Body of pancreas (tissue), 4 donors: ENCODE measurements around the gene ANP32D. TPM values are rescaled to one million over a fixed set of nuclear protein-coding genes. Genes with fewer than 3 reads are reported as not detected.
"Not testable (repeated sequence)": the region's sequence is repeated elsewhere in the genome, so short reads cannot be mapped to it uniquely, and the experiment has no call there.

Experiments used
- ATAC-seq: fragments of 150-250 bp; one replicate; pipeline ENCODE4 v1.9.1; 2016
- DNase-seq, 4 donors: peaks; one replicate each; pipeline ENCODE4 v3.0.0-alpha.2; 2019
- H3K27ac ChIP-seq, 4 donors: fragments of 200-600 bp; sonication (generic); 1 replicate in 3 of 4; 2 replicates in 1 of 4; pipeline versions ENCODE4 v1.5.1 to v1.6.1; 2016 to 2019; ENCODE audit warnings: mild to moderate bottlenecking in 1 of 4, mixed read lengths in 1 of 4, moderate library complexity in 1 of 4
- H3K27me3 ChIP-seq, 2 donors: fragments of 200-600 bp; sonication (generic); one replicate each; pipeline ENCODE4 v1.6.0; 2016; ENCODE audit warnings: mild to moderate bottlenecking in 1 of 2
- H3K36me3 ChIP-seq, 2 donors: fragments of 200-600 bp; sonication (generic); replicated peaks in 1 of 2; 2 replicates each; pipeline ENCODE4 v1.5.1; 2016; ENCODE audit warnings: low read depth in 2 of 2; ENCODE audit not compliant: insufficient read depth in 1 of 2
- H3K4me1 ChIP-seq: fragments of 200-600 bp; sonication (generic); one replicate; pipeline ENCODE4 v1.6.0; 2016
- H3K4me3 ChIP-seq, 2 donors: fragments of 200-600 bp; sonication (generic); 1 replicate in 1 of 2; 2 replicates in 1 of 2; pipeline ENCODE4 v1.5.1; 2016 to 2019
- H3K9me3 ChIP-seq, 3 donors: fragments of 200-600 bp; sonication (generic); 1 replicate in 2 of 3; 2 replicates in 1 of 3; pipeline ENCODE4 v1.5.1; 2016
- CTCF ChIP-seq, 7 experiments: fragments of 450-650 bp in 4 of 7; fragments of 200-600 bp in 3 of 7; sonication (generic) in 3 of 7; IDR thresholded peaks; one replicate each; pipeline ENCODE4 v1.5.1; 2016 to 2019; ENCODE audit warnings: antibody characterized with exemption in 7 of 7
- POLR2A ChIP-seq, 3 donors: fragments of 450-650 bp; IDR thresholded peaks; one replicate each; pipeline ENCODE4 v1.6.1; 2016; ENCODE audit warnings: antibody characterized with exemption in 3 of 3, mild to moderate bottlenecking in 2 of 3
- WGBS, 2 donors: methylation state at CpG; one replicate each; pipeline ENCODE4 v1.1.5; 2017; 5-methylcytosine and 5-hydroxymethylcytosine counted together
- intact Hi-C: fragments of 100-400 bp; cut with DNase I; formaldehyde crosslinking; loops from one replicate; pipeline ENCODE4 v1.15.1; 2023
- total RNA-seq, 2 donors: library from RNA; depleted of rRNA; stranded (reverse); fragments of >200 nt; gene quantifications; one replicate each; pipeline ENCODE4 v1.1.0, GENCODE V29; 2016

The ANP32D gene
- total RNA-seq, 2 donors from 2014 or later: not detected

- TF ChIP-seq CTCF (IDR thresholded peaks at IDR 0.05): no peak
- TF ChIP-seq POLR2A (IDR thresholded peaks at IDR 0.05): no peak
Measured at GRCh38 chr12:48442179-48442847, 30.0 kb upstream of the ANP32D start.

GRCh38 chr12:48445538-48445937 lies 26.8 kb upstream of the ANP32D start:
- intact Hi-C loops: no loop called here
- Histone ChIP-seq H3K4me1 (no peaks in the 10 kb centered on the region), H3K9me3 (no peaks in the 10 kb centered on the region), H3K36me3 (no peaks in the 10 kb centered on the region), H3K4me3 (no peak overlapping the region), H3K27me3 (no peaks in the 10 kb centered on the region), H3K27ac (no peak overlapping the region)
- ATAC-seq (no peak), DNase-seq (no peak)
- TF ChIP-seq CTCF (IDR thresholded peaks at IDR 0.05) (no peak), POLR2A (IDR thresholded peaks at IDR 0.05) (no peak)
- 64 to 84% methylated on average over 3 of the region's 3 CpGs for WGBS, 2 donors

More at GRCh38 chr12:48442179-48442847, 30.0 kb upstream of the ANP32D start:
- no peak for DNase-seq
- Histone ChIP-seq H3K4me3 (no peak overlapping the region), H3K27ac (no peak overlapping the region), H3K27me3 (no peaks in the 10 kb centered on the region), H3K4me1 (no peaks in the 10 kb centered on the region), H3K36me3 (no peaks in the 10 kb centered on the region), H3K9me3 (no peaks in the 10 kb centered on the region)
- ATAC-seq: no peak
- intact Hi-C loops: no loop called here
- 90 to 96% methylated on average over 3 of the region's 3 CpGs for WGBS, 2 donors

- Histone ChIP-seq H3K4me3 (no peak overlapping the region), H3K27ac (no peak overlapping the region), H3K9me3 (no peaks in the 10 kb centered on the region), H3K4me1 (no peaks in the 10 kb centered on the region), H3K36me3 (no peaks in the 10 kb centered on the region), H3K27me3 (no peaks in the 10 kb centered on the region)
- WGBS, 2 donors: 31 to 42% methylated on average over 4 of the region's 4 CpGs
- intact Hi-C loops: no loop called here
- TF ChIP-seq CTCF (IDR thresholded peaks at IDR 0.05): no peak
- TF ChIP-seq POLR2A (IDR thresholded peaks at IDR 0.05): no peak
- ATAC-seq: no peak
- no peak for DNase-seq
Measured at GRCh38 chr12:48446161-48446776, 26.1 kb upstream of the ANP32D start.

- WGBS, 2 donors: 54 to 60% methylated on average over 1 of the region's 1 CpG
- no peak for TF ChIP-seq POLR2A (IDR thresholded peaks at IDR 0.05)
- no peak for TF ChIP-seq CTCF (IDR thresholded peaks at IDR 0.05)
- intact Hi-C loops: no loop called here
- DNase-seq (no peak), ATAC-seq (no peak)
- Histone ChIP-seq H3K4me1 (no peaks in the 10 kb centered on the region), H3K36me3 (no peaks in the 10 kb centered on the region), H3K27ac (no peak overlapping the region), H3K4me3 (no peak overlapping the region), H3K9me3 (no peaks in the 10 kb centered on the region), H3K27me3 (no peaks in the 10 kb centered on the region)
Measured at GRCh38 chr12:48447755-48448154, 24.6 kb upstream of the ANP32D start.

GRCh38 chr12:48451372-48451771 lies 21.0 kb upstream of the ANP32D start:
- TF ChIP-seq CTCF (IDR thresholded peaks at IDR 0.05) (no peak), POLR2A (IDR thresholded peaks at IDR 0.05) (no peak)
- Histone ChIP-seq H3K9me3 (no peaks in the 10 kb centered on the region), H3K4me1 (no peaks in the 10 kb centered on the region), H3K4me3 (no peak overlapping the region), H3K36me3 (no peaks in the 10 kb centered on the region), H3K27me3 (no peaks in the 10 kb centered on the region), H3K27ac (no peak overlapping the region)
- DNase-seq (no peak), ATAC-seq (no peak)
- WGBS, 2 donors: 76 to 79% methylated on average over 1 of the region's 1 CpG
- intact Hi-C loops: no loop called here

GRCh38 chr12:48452961-48453360 lies 19.4 kb upstream of the ANP32D start:
- ATAC-seq, intact Hi-C loops, H3K4me3 ChIP-seq, DNase-seq, H3K27ac ChIP-seq, H3K9me3 ChIP-seq, H3K4me1 ChIP-seq, H3K27me3 ChIP-seq, H3K36me3 ChIP-seq: not testable (repeated sequence)
- WGBS, 2 donors: 77% methylated on average over 2 of the region's 2 CpGs
